Stimulated activated CD8-positive, alpha-beta memory T cell treated with anti-CD3 and anti-CD28 coated beads, Interleukin-12 subunit alpha, Interleukin-12 subunit beta, amount 100 ng/mL, for 4 hours (primary cell): ENCODE measurements around the gene ZFYVE28.
"Not testable (repeated sequence)": the region's sequence is repeated elsewhere in the genome, so short reads cannot be mapped to it uniquely, and the experiment has no call there.

Experiments used
- DNase-seq: peaks from one replicate; pipeline ENCODE4 v3.0.0-alpha.2; 2020; ENCODE audit warnings: low read depth

The ZFYVE28 gene

GRCh38 chr4:2246384-2247127, 171.9 kb downstream of the ZFYVE28 start:
- DNase-seq: no peak

GRCh38 chr4:2245787-2246275, 172.6 kb downstream of the ZFYVE28 start:
- no peak for DNase-seq

- DNase-seq: no peak
These were observed 173.2 kb downstream of the ZFYVE28 start for GRCh38 chr4:2245057-2245786.

GRCh38 chr4:2243681-2244380, 174.6 kb downstream of the ZFYVE28 start:
- no peak for DNase-seq

GRCh38 chr4:2241410-2242353, 176.8 kb downstream of the ZFYVE28 start, which contains the start of the genes HAUS3 and POLN:
HAUS3 (minus strand) TSS chr4:2242121; CDS start chr4:2240946, 1,175 bp downstream.
POLN (minus strand) TSS chr4:2242121; CDS start chr4:2229231, 12,890 bp downstream.
- peak; percentile 99 for DNase-seq

- DNase-seq: no peak
These were observed 177.4 kb downstream of the ZFYVE28 start for GRCh38 chr4:2241003-2241402.

- no peak for DNase-seq
These were observed 181.3 kb downstream of the ZFYVE28 start for GRCh38 chr4:2236944-2237666.

DNA sequence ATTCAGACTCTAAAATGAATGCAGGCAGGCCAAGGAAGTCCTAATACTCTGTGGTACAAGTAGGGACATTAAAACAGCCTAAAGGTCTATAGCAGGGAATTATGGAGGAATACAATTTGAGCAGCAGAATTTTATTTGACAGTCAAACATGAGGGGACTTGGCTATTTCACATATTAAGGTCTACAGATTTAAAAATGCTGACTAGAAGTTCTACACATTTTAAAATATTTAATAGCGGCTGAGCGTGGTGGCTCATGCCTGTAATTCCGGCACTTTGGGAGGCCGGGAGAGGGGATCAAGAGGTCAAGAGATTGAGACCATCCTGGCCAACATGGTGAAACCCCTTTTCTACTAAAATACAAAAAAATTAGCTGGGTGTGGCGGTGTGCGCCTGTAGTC, 187.4 kb downstream of the ZFYVE28 start:
- DNase-seq: no peak

DNA sequence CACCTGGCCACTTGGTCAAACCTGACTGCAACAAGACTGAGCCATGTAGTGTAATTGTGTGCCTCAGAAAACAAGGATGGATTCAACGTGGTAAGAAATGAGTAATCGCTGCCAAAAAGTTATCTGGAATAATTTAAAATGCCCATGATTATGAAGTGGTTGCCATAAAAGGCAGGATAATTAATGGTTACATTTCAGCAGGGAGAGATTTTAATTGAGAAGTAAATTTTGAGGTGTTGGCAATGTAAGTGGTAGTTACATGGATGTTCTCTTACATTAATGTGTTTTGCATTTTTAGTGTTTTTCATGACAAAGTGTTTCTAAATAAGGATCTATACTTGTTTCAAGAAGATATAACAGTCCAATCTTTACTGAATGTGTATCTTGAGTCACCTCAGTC, 192.2 kb downstream of the ZFYVE28 start:
- DNase-seq: no peak

DNA sequence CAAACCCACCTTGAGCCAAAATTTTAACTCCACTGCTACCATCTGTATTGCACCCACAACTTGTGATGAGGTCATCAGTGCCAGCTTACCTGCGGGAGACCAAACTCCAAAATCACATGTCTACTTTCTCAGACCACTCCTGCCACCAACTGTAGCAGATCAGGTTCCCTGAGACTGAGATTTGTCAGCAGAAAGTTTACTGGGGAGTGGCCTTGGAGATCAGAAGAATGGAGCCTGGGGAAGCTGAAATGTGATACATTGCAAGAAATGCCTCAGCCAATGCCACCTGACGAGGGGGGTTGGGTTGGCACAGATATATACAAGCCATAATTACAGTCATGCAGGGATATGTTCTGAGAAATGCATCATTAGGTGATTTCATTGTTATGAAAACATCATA, 195.6 kb downstream of the ZFYVE28 start:
- DNase-seq: no peak

- DNase-seq: not testable (repeated sequence)
These were observed 197.1 kb downstream of the ZFYVE28 start for GRCh38 chr4:2221378-2221777.

DNA sequence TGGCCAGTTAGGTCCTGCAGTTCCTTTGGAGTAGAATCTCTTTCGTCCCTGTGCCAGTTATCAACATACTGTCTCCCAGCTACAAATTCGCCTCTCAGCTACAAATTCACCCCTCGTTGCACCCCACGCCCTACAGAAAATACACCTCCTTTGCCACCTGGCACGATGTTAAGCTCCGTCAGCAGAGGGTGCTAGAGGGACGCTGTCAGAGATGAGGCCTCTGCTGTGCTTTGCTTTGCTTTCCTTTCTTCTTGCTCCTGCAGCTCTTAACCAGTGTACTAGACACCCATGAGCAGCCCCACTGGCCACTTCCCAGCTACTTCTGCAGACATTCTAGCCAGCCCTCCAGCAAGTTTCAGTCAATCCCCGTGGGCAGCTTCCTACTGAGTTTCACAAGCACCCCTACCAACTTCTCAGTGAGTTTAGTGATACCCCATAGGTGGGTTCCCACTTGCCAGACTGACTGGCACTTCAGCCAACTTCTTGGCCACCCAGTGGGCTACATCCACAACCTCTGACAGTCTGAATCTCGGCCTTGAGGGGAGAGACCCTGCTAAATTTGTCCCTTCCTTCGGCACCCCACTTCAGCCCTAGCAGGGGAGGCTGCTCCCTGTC, 198.3 kb downstream of the ZFYVE28 start:
- peak; percentile 48 for DNase-seq
